Ishikawa (cell line): ENCODE results near the gene GTF2IRD1.

ENCODE experiments used
- CEBPB ChIP-seq: IDR thresholded peaks from 2 replicates; pipeline ENCODE4 v1.6.1; 2012
- CREB1 ChIP-seq: IDR thresholded peaks from 2 replicates; pipeline ENCODE4 v1.6.1; 2012; ENCODE audit warnings: low read depth
- EP300 ChIP-seq: IDR thresholded peaks from 2 replicates; pipeline ENCODE4 v1.6.1; 2012; ENCODE audit warnings: borderline replicate concordance
- NFIC ChIP-seq: IDR thresholded peaks from 2 replicates; pipeline ENCODE4 v1.6.1; 2012
- RAD21 ChIP-seq: IDR thresholded peaks from 2 replicates; pipeline ENCODE4 v1.6.1; 2012; ENCODE audit warnings: low read depth
- REST ChIP-seq: IDR thresholded peaks from 2 replicates; pipeline ENCODE4 v1.6.1; 2012; ENCODE audit warnings: low read depth, mild to moderate bottlenecking
- TCF12 ChIP-seq: IDR thresholded peaks from 2 replicates; pipeline ENCODE4 v1.6.1; 2012; ENCODE audit warnings: low read depth
- USF1 ChIP-seq: IDR thresholded peaks from 2 replicates; pipeline ENCODE4 v1.6.1; 2012

GRCh38 chr7:74583630-74584029, 129.9 kb downstream of the GTF2IRD1 start:
- TF ChIP-seq REST (no peak), CREB1 (no peak), EP300 (no peak), RAD21 (no peak), USF1 (no peak), NFIC (no peak), CEBPB (no peak), TCF12 (no peak)
